GM12865 (cell line): Measurements from ENCODE around the gene CREB5.
A peak's percentile ranks its signal among the peaks of the same experiment; 100 is the strongest.

Experiments used
- DNase-seq: peaks from one replicate; pipeline ENCODE4 v3.0.0; 2010; ENCODE audit warnings: low read depth
- H3K4me3 ChIP-seq: 2 replicates; pipeline ENCODE4 v1.5.1; 2011; ENCODE audit warnings: mild to moderate bottlenecking, low read depth, low read length, control low read depth
- CTCF ChIP-seq: IDR thresholded peaks from 2 replicates; pipeline ENCODE4 v1.5.1; 2011; ENCODE audit warnings: low read length, control low read depth, low read depth, inconsistent platforms; ENCODE audit not compliant: insufficient read depth; ENCODE audit errors: missing control alignments

CREB5 gene

GRCh38 chr7:28503396-28503795 is 91.1 kb downstream of the CREB5 start:
- no peak for DNase-seq
- no peak overlapping the region for H3K4me3 ChIP-seq
- no peak for TF ChIP-seq CTCF

GRCh38 chr7:28505014-28505413 is 92.7 kb downstream of the CREB5 start:
- DNase-seq: peak; percentile 17
- no peak for TF ChIP-seq CTCF
- no peak overlapping the region for H3K4me3 ChIP-seq

- no peak overlapping the region for H3K4me3 ChIP-seq
- no peak for TF ChIP-seq CTCF
- DNase-seq: no peak
Observed at GRCh38 chr7:28505867-28506266, 93.5 kb downstream of the CREB5 start.

GRCh38 chr7:28507525-28508282 is 95.4 kb downstream of the CREB5 start:
- no peak for DNase-seq

GRCh38 chr7:28509251-28510025 is 97.1 kb downstream of the CREB5 start:
- H3K4me3 ChIP-seq: peak overlapping the region; percentile 6; the same call in 1 of the 2 replicates
- DNase-seq: peak; percentile 77
- no peak for TF ChIP-seq CTCF

More at GRCh38 chr7:28507525-28508282, 95.4 kb downstream of the CREB5 start:
- H3K4me3 ChIP-seq: no peak overlapping the region
- TF ChIP-seq CTCF: no peak

- TF ChIP-seq CTCF: no peak
- DNase-seq: no peak
Observed at GRCh38 chr7:28510026-28510369, 97.7 kb downstream of the CREB5 start.

More at GRCh38 chr7:28510026-28510369, 97.7 kb downstream of the CREB5 start:
- no peak overlapping the region for H3K4me3 ChIP-seq
